Breast epithelium (tissue), 4 donors: ENCODE data around the gene DRGX. TPM values are rescaled to one million over a fixed set of nuclear protein-coding genes. Genes with fewer than 3 reads are reported as not detected.

ENCODE experiments used
- DNase-seq, 2 donors: peaks; one replicate each; pipeline ENCODE4 v3.0.0-alpha.2; 2019; ENCODE audit warnings: low spot score in 2 of 2
- H3K27ac ChIP-seq, 2 donors: fragments of 200-600 bp; sonication (generic) in 1 of 2; one replicate each; pipeline ENCODE4 v1.5.1; 2016 to 2019; ENCODE audit warnings: mild to moderate bottlenecking in 1 of 2
- H3K27me3 ChIP-seq, 2 donors: fragments of 200-600 bp; sonication (generic) in 1 of 2; one replicate each; pipeline versions ENCODE4 v1.5.1 to v1.6.0; 2017 to 2019; ENCODE audit warnings: control low read depth in 1 of 2, mild to moderate bottlenecking in 1 of 2
- H3K36me3 ChIP-seq: fragments of 200-600 bp; one replicate; pipeline ENCODE4 v1.5.1; 2019
- H3K4me1 ChIP-seq, 2 donors: fragments of 200-600 bp; sonication (generic); one replicate each; pipeline ENCODE4 v1.5.1; 2016 to 2019; ENCODE audit warnings: control low read depth in 1 of 2
- H3K4me3 ChIP-seq, 3 donors: fragments of 200-600 bp; sonication (generic); 1 replicate in 2 of 3; 2 replicates in 1 of 3; pipeline ENCODE4 v1.5.1; 2016 to 2019; ENCODE audit warnings: mild to moderate bottlenecking in 3 of 3, moderate library complexity in 2 of 3
- H3K9me3 ChIP-seq, 2 donors: fragments of 200-600 bp; sonication (generic) in 1 of 2; one replicate each; pipeline ENCODE4 v1.5.1; 2016 to 2019; ENCODE audit warnings: control low read depth in 1 of 2
- CTCF ChIP-seq, 3 donors: fragments of 450-650 bp; IDR thresholded peaks; one replicate each; pipeline ENCODE4 v1.5.1; 2016 to 2017; ENCODE audit warnings: antibody characterized with exemption in 3 of 3, mild to moderate bottlenecking in 3 of 3, moderate library complexity in 3 of 3
- POLR2A ChIP-seq: fragments of 450-650 bp; IDR thresholded peaks from one replicate; pipeline ENCODE4 v1.6.1; 2016; ENCODE audit warnings: antibody characterized with exemption, mild to moderate bottlenecking, moderate library complexity
- POLR2AphosphoS5 ChIP-seq, 3 donors: sonication (generic); formaldehyde crosslinking; IDR thresholded peaks; one replicate each; pipeline ENCODE4 v1.6.1; 2017; ENCODE audit warnings: antibody characterized with exemption in 3 of 3
- intact Hi-C: fragments of 100-400 bp; cut with DNase I; formaldehyde crosslinking; loops from one replicate; pipeline ENCODE4 v1.15.1; 2023; ENCODE audit warnings: low total_unique reads
- total RNA-seq, 3 donors: library from RNA; depleted of rRNA; stranded (reverse); fragments of >200 nt; gene quantifications; one replicate each; pipeline ENCODE4 v1.1.0, GENCODE V29; 2016

DRGX gene
- total RNA-seq, 3 donors from 2014 or later = not detected

- Histone ChIP-seq H3K27me3 (peaks cover 0 to 14% of the 10 kb centered on the region in 2 donors), H3K27ac (no peak overlapping the region), H3K36me3 (no peaks in the 10 kb centered on the region), H3K9me3 (no peaks in the 10 kb centered on the region), H3K4me3 (no peak overlapping the region), H3K4me1 (peaks cover 0 to 5% of the 10 kb centered on the region in 2 donors)
- intact Hi-C loops = no loop called here
- TF ChIP-seq POLR2AphosphoS5 (IDR thresholded peaks at IDR 0.05) = no peak
- DNase-seq = no peak
Observed at GRCh38 chr10:49408519-49409306, 12.8 kb upstream of the DRGX start.

GRCh38 chr10:49407552-49408137 lies 11.8 kb upstream of the DRGX start:
- H3K4me3 ChIP-seq = no peak overlapping the region
- H3K36me3 ChIP-seq = no peaks in the 10 kb centered on the region
- no peaks in the 10 kb centered on the region for H3K9me3 ChIP-seq
- H3K4me1 ChIP-seq = peaks cover 0 to 5% of the 10 kb centered on the region in 2 donors
- peaks cover 0 to 14% of the 10 kb centered on the region in 2 donors for H3K27me3 ChIP-seq
- DNase-seq = peak; percentile 61 to 86
- no peak overlapping the region for H3K27ac ChIP-seq
- intact Hi-C loops = no loop called here
- TF ChIP-seq CTCF (IDR thresholded peaks at IDR 0.05) (peak; percentile 27 to 81 (median 69)), POLR2AphosphoS5 (IDR thresholded peaks at IDR 0.05) (no peak), POLR2A (no peak)

GRCh38 chr10:49407151-49407550 lies 11.3 kb upstream of the DRGX start:
- H3K4me1 ChIP-seq = peaks cover 0 to 5% of the 10 kb centered on the region in 2 donors
- H3K27me3 ChIP-seq = peaks cover 0 to 18% of the 10 kb centered on the region in 2 donors
- DNase-seq = no peak
- TF ChIP-seq POLR2AphosphoS5 (IDR thresholded peaks at IDR 0.05) = no peak
- no peak for TF ChIP-seq POLR2A
- TF ChIP-seq CTCF (IDR thresholded peaks at IDR 0.05) = no peak
- intact Hi-C loops = no loop called here
- no peak overlapping the region for H3K27ac ChIP-seq
- no peaks in the 10 kb centered on the region for H3K36me3 ChIP-seq
- H3K4me3 ChIP-seq = no peak overlapping the region
- H3K9me3 ChIP-seq = no peaks in the 10 kb centered on the region

GRCh38 chr10:49404321-49404878 lies 8.5 kb upstream of the DRGX start:
- H3K27me3 ChIP-seq = peaks cover 0 to 37% of the 10 kb centered on the region in 2 donors
- DNase-seq = no peak
- H3K4me3 ChIP-seq = no peak overlapping the region
- TF ChIP-seq POLR2AphosphoS5 (IDR thresholded peaks at IDR 0.05) (no peak), CTCF (IDR thresholded peaks at IDR 0.05) (no peak), POLR2A (no peak)
- no peaks in the 10 kb centered on the region for H3K36me3 ChIP-seq
- no peaks in the 10 kb centered on the region for H3K4me1 ChIP-seq
- H3K9me3 ChIP-seq = no peaks in the 10 kb centered on the region
- H3K27ac ChIP-seq = no peak overlapping the region
- intact Hi-C loops = no loop called here

GRCh38 chr10:49403363-49403762 lies 7.5 kb upstream of the DRGX start:
- H3K27me3 ChIP-seq = peaks cover 0 to 44% of the 10 kb centered on the region in 2 donors
- intact Hi-C loops = no loop called here
- TF ChIP-seq POLR2AphosphoS5 (IDR thresholded peaks at IDR 0.05) (no peak), POLR2A (no peak), CTCF (IDR thresholded peaks at IDR 0.05) (no peak)

More at GRCh38 chr10:49403363-49403762, 7.5 kb upstream of the DRGX start:
- H3K27ac ChIP-seq = no peak overlapping the region
- H3K4me3 ChIP-seq = no peak overlapping the region
- H3K36me3 ChIP-seq = no peaks in the 10 kb centered on the region
- H3K4me1 ChIP-seq = no peaks in the 10 kb centered on the region
- no peak for DNase-seq
- H3K9me3 ChIP-seq = no peaks in the 10 kb centered on the region
